Adipose tissue (tissue), 3 donors: ENCODE results near the gene SLC17A9. TPM values are rescaled to one million over a fixed set of nuclear protein-coding genes. Genes with fewer than 3 reads are reported as not detected.

ENCODE experiments used
- H3K27ac ChIP-seq: one replicate; pipeline ENCODE4 v1.5.1; 2013; ENCODE audit warnings: low read depth, low read length
- WGBS, 3 donors: extraction: QIAGEN DNeasy Blood & Tissue Kit; methylation state at CpG; one replicate each; pipeline ENCODE4 v1.1.7; 2013; 5-methylcytosine and 5-hydroxymethylcytosine counted together
- polyA plus RNA-seq, 3 donors: library from polyadenylated mRNA; stranded (reverse); fragments of 200-250 nt; gene quantifications; one replicate each; pipeline ENCODE4 v1.2.3, GENCODE V29; 2013
- donor health status: healthy with polysubstance abuse.
- donor health status: Bipolar disorder and iron deficiency.
- donor health status: healthy.

Gene SLC17A9
- polyA plus RNA-seq, 3 donors, result 2.0 to 4.8 (median 3.7) TPM

- WGBS, 3 donors, result 37 to 54% (median 43%) methylated on average over 11 of the region's 11 CpGs
- H3K27ac ChIP-seq, result no peak overlapping the region
Observed at GRCh38 chr20:62989201-62989601, 36.7 kb downstream of the SLC17A9 start.

GRCh38 chr20:62990306-62990825 is 37.9 kb downstream of the SLC17A9 start:
- 56 to 81% (median 71%) methylated on average over 22 of the region's 22 CpGs for WGBS, 3 donors
- H3K27ac ChIP-seq, result no peak overlapping the region

- H3K27ac ChIP-seq, result no peak overlapping the region
- 63 to 74% (median 64%) methylated on average over 13 of the region's 13 CpGs for WGBS, 3 donors
Observed at GRCh38 chr20:62991196-62991807, 38.8 kb downstream of the SLC17A9 start.

GRCh38 chr20:62991863-62992262 is 39.4 kb downstream of the SLC17A9 start:
- no peak overlapping the region for H3K27ac ChIP-seq
- 69 to 82% (median 78%) methylated on average over 6 of the region's 6 CpGs for WGBS, 3 donors

GRCh38 chr20:62993856-62994494 is 41.5 kb downstream of the SLC17A9 start:
- 79 to 88% (median 88%) methylated on average over 23 of the region's 23 CpGs for WGBS, 3 donors

GRCh38 chr20:62994869-62995281 is 42.4 kb downstream of the SLC17A9 start:
- no peak overlapping the region for H3K27ac ChIP-seq
- 62 to 81% (median 65%) methylated on average over 19 of the region's 19 CpGs for WGBS, 3 donors

More at GRCh38 chr20:62993856-62994494, 41.5 kb downstream of the SLC17A9 start:
- H3K27ac ChIP-seq, result no peak overlapping the region

- H3K27ac ChIP-seq, result no peak overlapping the region
- WGBS, 3 donors, result 51 to 80% (median 74%) methylated on average over 11 of the region's 11 CpGs
Observed at GRCh38 chr20:62995481-62995880, 43.0 kb downstream of the SLC17A9 start.

GRCh38 chr20:62995898-62996595 is 43.5 kb downstream of the SLC17A9 start:
- WGBS, 3 donors, result 58 to 84% (median 81%) methylated on average over 25 of the region's 25 CpGs
- no peak overlapping the region for H3K27ac ChIP-seq

GRCh38 chr20:62996596-62996982 is 44.1 kb downstream of the SLC17A9 start:
- WGBS, 3 donors, result 75 to 88% (median 84%) methylated on average over 14 of the region's 14 CpGs
- H3K27ac ChIP-seq, result no peak overlapping the region

- WGBS, 3 donors, result 20 to 23% (median 22%) methylated on average over 20 of the region's 20 CpGs
Observed at GRCh38 chr20:62997417-62998035, 45.0 kb downstream of the SLC17A9 start.

GRCh38 chr20:62998449-62998848 is 45.9 kb downstream of the SLC17A9 start:
- WGBS, 3 donors, result 66 to 86% (median 68%) methylated on average over 5 of the region's 5 CpGs
- no peak overlapping the region for H3K27ac ChIP-seq

More at GRCh38 chr20:62997417-62998035, 45.0 kb downstream of the SLC17A9 start:
- H3K27ac ChIP-seq, result no peak overlapping the region

- H3K27ac ChIP-seq, result no peak overlapping the region
- 52 to 75% (median 59%) methylated on average over 16 of the region's 16 CpGs for WGBS, 3 donors
Observed at GRCh38 chr20:62999580-62999979, 47.1 kb downstream of the SLC17A9 start.

GRCh38 chr20:63000036-63000435 is 47.5 kb downstream of the SLC17A9 start:
- H3K27ac ChIP-seq, result no peak overlapping the region
- WGBS, 3 donors, result 82 to 90% (median 86%) methylated on average over 14 of the region's 14 CpGs

- 28 to 55% (median 44%) methylated on average over 11 of the region's 11 CpGs for WGBS, 3 donors
- H3K27ac ChIP-seq, result no peak overlapping the region
Observed at GRCh38 chr20:63000958-63001357, 48.4 kb downstream of the SLC17A9 start.

- no peak overlapping the region for H3K27ac ChIP-seq
- WGBS, 3 donors, result 71 to 80% (median 80%) methylated on average over 11 of the region's 11 CpGs
Observed at GRCh38 chr20:63002511-63002910, 50.0 kb downstream of the SLC17A9 start.

GRCh38 chr20:63003546-63003945 is 51.0 kb downstream of the SLC17A9 start:
- 13 to 30% (median 22%) methylated on average over 13 of the region's 13 CpGs for whole genome bisulfite sequencing, 3 donors
- no peak overlapping the region for H3K27ac ChIP-seq

GRCh38 chr20:63004607-63005364 is 52.3 kb downstream of the SLC17A9 start:
- no peak overlapping the region for H3K27ac ChIP-seq
- 3 to 6% (median 4%) methylated on average over 38 to 53 of the region's 53 CpGs for WGBS, 3 donors

- WGBS, 3 donors, result 3 to 5% (median 3%) methylated on average over 43 of the region's 43 CpGs
Observed at GRCh38 chr20:63005365-63005861, 52.9 kb downstream of the SLC17A9 start.

More at GRCh38 chr20:63005365-63005861, 52.9 kb downstream of the SLC17A9 start:
- no peak overlapping the region for H3K27ac ChIP-seq
